Activated CD8-positive, alpha-beta memory T cell treated with anti-CD3 and anti-CD28 coated beads, Interleukin-2, amount 50 U/mL, for 1 hour (primary cell): ENCODE data around the gene ARL8A.
"Not testable (repeated sequence)": the region's sequence is repeated elsewhere in the genome, so short reads cannot be mapped to it uniquely, and the experiment has no call there.

ENCODE experiments used
- DNase-seq: peaks from one replicate; pipeline ENCODE4 v3.0.0-alpha.2; 2020; ENCODE audit errors: extremely low read depth

Gene ARL8A

GRCh38 chr1:202158810-202159533 lies 14.4 kb upstream of the ARL8A start:
- DNase-seq = no peak

GRCh38 chr1:202157945-202158344 lies 13.4 kb upstream of the ARL8A start:
- no peak for DNase-seq

DNA sequence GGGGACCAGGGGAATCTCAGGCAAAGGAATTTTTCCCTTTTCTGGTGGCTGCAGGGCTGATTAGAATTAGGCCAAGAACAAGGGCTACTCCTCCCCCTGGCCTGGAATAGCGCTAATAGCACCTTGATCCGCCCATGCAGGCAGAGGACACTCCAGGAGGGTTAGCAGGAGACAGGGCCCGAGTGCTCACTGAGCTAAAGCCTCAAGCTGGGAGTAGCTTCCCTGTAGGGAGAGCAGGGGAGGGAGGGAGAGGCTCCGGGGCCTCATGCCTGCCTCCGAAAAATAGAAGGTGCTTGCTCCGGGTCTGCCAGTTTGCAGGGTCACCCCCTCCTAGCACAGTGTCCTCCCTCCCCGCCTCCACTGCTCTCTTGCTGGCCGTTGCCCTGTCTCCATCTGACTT lies 12.1 kb upstream of the ARL8A start:
- no peak for DNase-seq

DNA sequence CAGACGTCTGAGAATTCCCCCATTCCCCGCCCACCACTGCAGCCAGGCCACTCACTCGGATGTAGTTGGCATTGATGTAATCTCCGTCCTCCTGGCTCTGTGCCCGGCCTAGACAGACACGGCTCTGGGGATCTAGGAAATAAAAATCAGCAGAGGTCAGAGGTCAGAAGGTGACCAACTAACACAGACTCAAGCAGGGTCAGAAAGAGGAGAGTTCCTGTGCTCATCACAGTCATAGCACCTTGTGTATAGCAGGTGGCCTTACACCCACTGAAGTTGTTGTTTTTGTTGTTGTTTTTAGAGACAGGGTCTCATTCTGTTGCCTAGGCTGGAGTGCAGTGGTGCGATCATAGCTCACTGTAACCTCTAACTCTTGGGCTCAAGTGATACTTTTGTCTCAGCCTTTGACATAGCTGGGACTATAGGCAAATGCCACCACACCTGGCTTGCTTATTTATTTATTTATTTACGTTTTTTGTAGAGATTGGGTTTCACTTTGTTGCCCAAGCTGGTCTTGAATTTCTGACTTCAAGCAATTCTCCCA lies 11.0 kb upstream of the ARL8A start:
- DNase-seq = no peak

- no peak for DNase-seq
Measured at GRCh38 chr1:202154766-202155477, 10.4 kb upstream of the ARL8A start.

DNA sequence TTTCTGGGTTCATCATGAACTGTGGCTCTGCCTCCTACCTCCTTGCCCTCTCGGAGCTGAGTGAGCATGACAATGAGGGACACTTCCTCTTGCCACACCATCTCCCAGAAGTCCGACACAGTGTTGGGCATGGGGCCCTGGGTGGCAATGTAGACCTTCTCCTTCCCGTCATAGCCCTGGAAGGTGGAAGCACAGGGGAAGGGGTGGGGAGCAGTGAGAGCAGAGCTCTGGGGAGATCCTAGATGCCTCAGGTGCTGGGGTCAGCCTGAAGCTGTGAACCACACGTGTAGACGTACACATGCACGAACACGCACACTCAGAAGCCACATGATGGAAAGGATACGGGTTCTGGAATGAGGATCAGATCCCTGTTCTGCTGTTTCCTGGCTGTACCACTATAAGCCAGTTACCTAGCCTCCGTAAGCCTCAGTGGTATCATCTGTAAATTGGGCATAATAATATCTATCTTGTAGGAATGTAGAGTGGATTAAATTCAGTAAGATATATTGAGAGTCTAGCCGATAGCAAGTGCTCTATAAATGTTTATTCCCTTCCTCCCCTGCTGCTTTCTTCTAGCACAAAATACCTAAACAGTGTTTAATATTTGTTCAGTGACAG lies 9.7 kb upstream of the ARL8A start:
- DNase-seq = no peak

DNA sequence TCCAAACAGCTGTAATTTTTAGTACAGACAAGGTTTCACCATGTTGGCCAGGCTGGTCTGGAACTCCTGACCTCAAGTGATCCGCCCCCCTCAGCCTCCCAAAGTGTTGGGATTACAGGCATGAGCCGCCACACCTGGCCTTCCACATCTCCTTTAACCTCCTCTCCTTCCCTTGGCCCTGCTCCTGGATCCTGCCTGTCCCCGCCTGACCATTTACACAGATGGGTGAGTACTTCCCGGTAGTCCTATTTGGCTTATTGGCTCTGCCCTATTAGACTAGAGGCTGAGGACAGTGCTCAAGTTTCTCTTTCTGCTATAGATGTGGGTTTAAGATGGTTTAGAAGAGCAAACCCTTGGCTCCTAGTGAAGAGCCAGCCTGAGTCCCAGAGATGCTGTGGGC lies 8.7 kb upstream of the ARL8A start:
- no peak for DNase-seq

DNA sequence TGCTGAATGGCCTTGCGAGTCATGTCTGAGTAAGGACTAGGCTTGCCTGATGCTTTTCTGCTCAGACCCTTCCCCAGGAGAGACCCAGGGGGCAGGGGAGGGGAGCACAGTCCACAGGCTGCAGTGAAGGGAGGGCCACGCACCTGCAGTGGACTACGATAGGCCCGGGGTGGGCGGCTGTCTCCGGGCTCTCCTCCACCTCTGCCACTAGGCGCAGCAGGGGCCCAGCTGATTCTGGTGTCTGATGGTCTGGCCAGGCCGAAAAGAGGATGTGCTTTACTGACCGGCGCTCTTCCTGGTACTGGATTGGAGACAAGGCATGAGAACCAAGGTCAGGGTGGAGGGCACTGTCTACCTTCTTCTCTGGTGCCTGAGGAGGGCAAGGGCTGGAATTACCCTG lies 7.9 kb upstream of the ARL8A start:
- no peak for DNase-seq

- DNase-seq = no peak
Measured at GRCh38 chr1:202151045-202151444, 6.5 kb upstream of the ARL8A start.

DNA sequence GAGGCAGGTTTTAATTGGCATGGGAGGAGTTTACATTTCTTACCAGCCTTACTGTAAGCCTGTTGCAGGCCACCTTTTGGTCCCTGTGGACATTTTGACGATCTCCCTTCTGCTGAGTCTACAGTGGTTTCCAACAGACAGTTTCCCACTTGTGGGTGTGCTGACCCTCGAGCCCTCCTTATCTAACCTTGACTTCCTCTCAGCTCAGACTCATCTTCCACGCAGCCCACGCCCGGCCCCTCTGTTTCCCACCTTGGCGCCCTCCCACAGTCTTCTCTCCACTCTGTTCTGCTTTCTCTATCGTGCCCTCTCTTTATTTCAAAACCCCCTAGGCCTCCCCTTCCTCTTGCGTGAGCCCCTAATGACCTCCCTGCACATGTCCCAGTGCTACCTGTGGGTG lies 6.1 kb upstream of the ARL8A start:
- DNase-seq = no peak

- DNase-seq = no peak
Measured at GRCh38 chr1:202150187-202150586, 5.7 kb upstream of the ARL8A start.

DNA sequence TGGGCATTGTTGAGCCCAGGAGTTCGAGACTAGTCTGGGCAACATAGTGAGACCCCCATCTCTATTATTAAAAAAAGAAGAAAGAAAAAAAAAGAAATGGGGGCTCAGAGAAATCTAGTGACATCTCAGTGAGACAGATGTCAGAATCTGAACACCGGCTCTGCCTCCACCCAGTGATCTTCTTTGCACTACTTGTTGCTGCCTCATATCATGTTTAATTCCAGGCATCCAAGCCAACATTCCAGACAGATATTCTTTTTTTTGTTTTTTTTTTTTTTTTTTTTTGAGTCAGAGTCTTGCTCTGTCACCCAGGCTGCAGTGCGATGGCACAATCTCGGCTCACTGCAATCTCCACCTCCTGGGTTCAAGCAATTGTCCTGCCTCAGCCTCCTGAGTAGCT lies 5.0 kb upstream of the ARL8A start:
- DNase-seq = no peak

DNA sequence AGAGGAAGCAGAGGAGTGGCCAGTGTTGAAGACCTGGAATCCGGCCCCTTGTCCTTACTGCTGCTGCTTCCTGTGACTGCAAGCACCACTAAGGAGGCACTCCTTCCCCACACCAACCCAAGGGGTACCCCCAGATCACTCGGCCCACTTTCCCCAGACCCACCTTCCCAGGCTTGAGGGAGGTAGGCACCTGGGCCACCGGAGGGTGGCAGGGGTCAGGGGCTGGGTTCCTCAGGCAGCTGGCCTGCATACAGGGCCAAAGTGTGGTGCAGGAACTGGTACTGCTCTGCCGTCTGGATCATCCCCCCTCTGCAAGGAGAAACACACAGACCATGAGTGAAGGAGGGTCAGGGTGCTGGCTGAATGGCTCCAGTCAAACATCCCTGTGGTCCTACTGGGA lies 3.9 kb upstream of the ARL8A start:
- no peak for DNase-seq

DNA sequence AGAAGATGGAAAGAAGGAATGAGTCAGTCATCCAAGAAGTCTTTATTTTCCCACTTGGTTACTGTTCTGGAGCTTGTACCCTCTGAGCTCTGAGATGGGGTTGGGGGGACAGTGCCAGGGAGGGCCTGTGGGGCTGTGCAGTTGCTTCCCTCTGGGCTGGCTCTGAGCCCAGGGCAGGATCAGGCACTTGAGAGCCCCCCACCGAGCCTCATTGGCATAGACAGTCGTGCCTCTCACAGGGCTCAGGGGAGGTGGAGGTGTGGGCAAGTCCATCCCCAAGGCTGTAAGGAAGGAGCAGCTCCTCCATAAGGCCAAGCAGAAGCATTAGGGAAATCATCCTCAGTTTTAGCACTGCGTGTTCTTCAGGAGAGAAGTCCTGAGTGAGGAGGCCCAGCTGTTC lies 2.5 kb upstream of the ARL8A start:
- no peak for DNase-seq

DNA sequence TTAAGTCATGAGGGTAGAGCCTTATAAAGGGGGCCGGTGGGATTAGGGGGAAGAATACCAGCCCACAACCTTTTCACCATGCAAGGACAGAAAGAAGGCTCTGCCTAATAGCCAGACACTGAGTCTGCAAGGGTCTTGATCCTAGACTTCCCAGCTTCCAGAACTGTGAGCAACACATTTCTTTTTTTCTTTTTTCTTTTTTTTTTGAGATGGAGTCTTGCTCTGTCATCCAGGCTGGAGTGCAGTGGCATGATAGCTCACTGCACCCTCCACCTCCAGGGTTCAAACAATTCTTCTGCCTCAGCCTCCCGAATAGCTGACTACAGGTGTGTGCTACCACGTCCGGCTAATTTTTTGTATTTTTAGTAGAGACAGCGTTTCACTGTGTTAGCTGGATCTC lies 1.7 kb upstream of the ARL8A start:
- DNase-seq = no peak

GRCh38 chr1:202145744-202146140 lies 1.2 kb upstream of the ARL8A start:
- not testable (repeated sequence) for DNase-seq

DNA sequence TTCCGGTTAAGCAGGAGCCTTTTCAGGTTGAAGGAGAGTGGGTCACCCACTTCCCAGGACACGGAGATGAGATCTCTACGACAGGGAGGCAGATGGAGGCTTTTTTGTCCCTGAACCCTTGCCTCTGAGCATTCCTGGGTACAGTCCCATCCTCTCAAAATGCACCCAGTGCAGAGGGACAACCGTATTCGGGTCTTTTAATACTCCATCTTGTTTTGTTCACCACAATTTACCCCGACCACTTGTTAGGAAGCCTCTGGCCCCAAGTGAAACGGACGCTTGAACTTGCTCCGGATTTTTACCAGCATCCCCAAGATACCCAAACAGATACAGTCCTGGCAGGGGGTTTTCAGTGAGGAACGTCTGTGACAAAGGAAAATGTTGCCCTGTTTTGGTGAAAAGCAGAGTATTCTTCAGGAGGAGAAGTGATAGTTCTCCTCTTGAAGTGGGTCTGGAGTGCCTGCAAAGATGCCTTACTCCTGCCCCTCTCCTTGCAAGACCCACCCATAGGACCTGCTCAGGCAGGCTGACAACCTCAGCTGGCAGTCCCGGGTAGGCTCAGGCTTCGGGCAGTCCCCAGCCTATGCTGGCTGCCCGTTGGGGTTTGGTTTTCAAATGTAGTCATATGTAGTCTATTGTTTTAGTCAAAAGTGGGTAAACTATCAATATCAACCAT lies 669 bp upstream of the ARL8A start:
- DNase-seq = no peak

DNA sequence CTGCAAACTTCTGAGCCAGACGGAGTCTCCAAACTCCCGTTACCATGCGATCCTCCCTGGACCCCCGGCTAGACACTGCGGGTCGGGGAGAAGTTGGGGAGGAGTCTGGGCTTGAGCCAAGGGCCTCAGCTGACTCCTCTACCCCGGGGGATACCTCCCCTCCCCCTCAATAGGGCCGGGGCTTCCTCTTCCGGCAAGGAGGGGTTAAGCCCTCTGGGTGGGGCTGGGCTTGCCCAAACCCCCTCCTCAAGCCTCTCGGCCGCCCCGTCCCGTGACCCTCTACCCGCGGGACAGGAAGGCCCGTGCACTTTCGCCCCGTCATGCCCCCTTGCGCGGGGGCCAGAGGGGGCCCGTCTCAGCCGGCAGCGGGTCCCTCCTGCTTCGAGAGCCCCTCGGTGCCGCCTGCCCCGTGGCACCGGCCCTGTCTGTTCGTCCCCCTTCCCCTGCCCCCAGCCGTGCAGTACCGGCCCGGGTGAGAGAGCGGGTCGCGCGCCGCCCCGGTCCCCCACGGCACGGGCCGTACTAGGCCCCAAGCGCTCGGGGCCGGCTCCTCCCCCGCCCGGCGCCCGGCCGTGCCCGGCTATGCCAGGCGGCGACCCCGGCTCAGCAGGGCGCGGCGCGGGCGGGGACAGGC lies 652 bp downstream of the ARL8A start:
- no peak for DNase-seq

GRCh38 chr1:202143011-202143767 lies 1.3 kb downstream of the ARL8A start:
- DNase-seq = no peak

- not testable (repeated sequence) for DNase-seq
Measured at GRCh38 chr1:202141468-202141867, 3.1 kb downstream of the ARL8A start.

- no peak for DNase-seq
Measured at GRCh38 chr1:202140833-202141232, 3.7 kb downstream of the ARL8A start.
